SK-N-SH treated with all-trans-retinoic acid at 6 μM for 48 hours (cell line): Measurements from ENCODE around the gene ACCS.

Experiments
- ATAC-seq: fragments of 200-7000 bp; cut with Tn5 transposase; 3 replicates; pipeline ENCODE4 v1.9.1; 2020; ENCODE audit warnings: mild to moderate bottlenecking, moderate library complexity
- ARNTL ChIP-seq: fragments of 450-650 bp; formaldehyde crosslinking; IDR thresholded peaks from 2 replicates; pipeline ENCODE4 v1.5.0; 2020; ENCODE audit warnings: low read depth, mild to moderate bottlenecking, moderate library complexity, borderline replicate concordance
- BACH2 ChIP-seq: fragments of 250-450 bp; sonication (Bioruptor Pico); IDR thresholded peaks from 2 replicates; pipeline ENCODE4 v1.9.0; 2021; ENCODE audit warnings: mild to moderate bottlenecking, borderline replicate concordance
- CSDC2 ChIP-seq: fragments of 250-450 bp; sonication (Bioruptor Pico); IDR thresholded peaks from 2 replicates; pipeline ENCODE4 v1.5.0; 2020; ENCODE audit warnings: mild to moderate bottlenecking, moderate library complexity
- ESRRG ChIP-seq: fragments of 250-450 bp; sonication (Bioruptor Pico); IDR thresholded peaks from 2 replicates; pipeline ENCODE4 v1.6.1; 2021; ENCODE audit warnings: mild to moderate bottlenecking
- GLIS3 ChIP-seq: fragments of 250-450 bp; sonication (Bioruptor Pico); IDR thresholded peaks from 2 replicates; pipeline ENCODE4 v1.5.0; 2020; ENCODE audit warnings: mild to moderate bottlenecking, moderate library complexity
- ISL1 ChIP-seq: fragments of 250-450 bp; sonication (Bioruptor Pico); IDR thresholded peaks from 2 replicates; pipeline ENCODE4 v2.1.2; 2022; ENCODE audit warnings: mild to moderate bottlenecking, moderate library complexity
- OSR1 ChIP-seq: fragments of 250-450 bp; sonication (Bioruptor Pico); IDR thresholded peaks from 2 replicates; pipeline ENCODE4 v1.8.0; 2022; ENCODE audit warnings: moderate library complexity, mild to moderate bottlenecking, inconsistent platforms
- PPARA ChIP-seq: fragments of 250-450 bp; sonication (Bioruptor Pico); IDR thresholded peaks from 2 replicates; pipeline ENCODE4 v1.5.0; 2020; ENCODE audit warnings: mild to moderate bottlenecking, borderline replicate concordance
- RARB ChIP-seq: fragments of 250-450 bp; sonication (Bioruptor Pico); IDR thresholded peaks from 2 replicates; pipeline ENCODE4 v1.8.0; 2021; ENCODE audit warnings: mild to moderate bottlenecking, moderate library complexity
- SNAI2 ChIP-seq: fragments of 250-450 bp; sonication (Bioruptor Pico); IDR thresholded peaks from 2 replicates; pipeline ENCODE4 v1.5.0; 2020; ENCODE audit warnings: mild to moderate bottlenecking, moderate library complexity
- TCF4 ChIP-seq: fragments of 250-450 bp; sonication (Bioruptor Pico); IDR thresholded peaks from 2 replicates; pipeline ENCODE4 v1.8.0; 2021; ENCODE audit warnings: mild to moderate bottlenecking, moderate library complexity, borderline replicate concordance
- TOX ChIP-seq: fragments of 250-450 bp; sonication (Bioruptor Pico); IDR thresholded peaks from 2 replicates; pipeline ENCODE4 v1.8.0; 2021; ENCODE audit warnings: mild to moderate bottlenecking, moderate library complexity, borderline replicate concordance
- ZC3H10 ChIP-seq: fragments of 250-450 bp; sonication (Bioruptor Pico); IDR thresholded peaks from 2 replicates; pipeline ENCODE4 v1.5.1; 2021; ENCODE audit warnings: mild to moderate bottlenecking, moderate library complexity
- ZFP30 ChIP-seq: fragments of 450-650 bp; formaldehyde crosslinking; IDR thresholded peaks from 2 replicates; pipeline ENCODE4 v1.5.0; 2022; ENCODE audit warnings: mild to moderate bottlenecking, moderate library complexity
- ZNF565 ChIP-seq: fragments of 450-650 bp; formaldehyde crosslinking; conservative IDR thresholded peaks from 2 replicates; pipeline ENCODE4 v1.5.0; 2020; ENCODE audit warnings: low read depth, mild to moderate bottlenecking, moderate library complexity
- TF ChIP-seq, protein P1 (sequence below): fragments of 250-450 bp; sonication (Bioruptor Pico); IDR thresholded peaks from 2 replicates; pipeline ENCODE4 v1.8.0; 2020; ENCODE audit warnings: mild to moderate bottlenecking, moderate library complexity, borderline replicate concordance
- TF ChIP-seq, protein P2 (sequence below): fragments of 250-450 bp; sonication (Bioruptor Pico); IDR thresholded peaks from 2 replicates; pipeline ENCODE4 v1.5.1; 2021; ENCODE audit warnings: mild to moderate bottlenecking, moderate library complexity
- TF ChIP-seq, protein P3 (sequence below): fragments of 250-450 bp; sonication (Bioruptor Pico); IDR thresholded peaks from 2 replicates; pipeline ENCODE4 v1.5.1; 2020; ENCODE audit warnings: low read depth, mild to moderate bottlenecking, moderate library complexity
- TF ChIP-seq, protein P4 (sequence below): fragments of 250-450 bp; sonication (Bioruptor Pico); IDR thresholded peaks from 2 replicates; pipeline ENCODE4 v1.8.0; 2021; ENCODE audit warnings: low read depth, mild to moderate bottlenecking, moderate library complexity, borderline replicate concordance
- TF ChIP-seq, protein P5 (sequence below): fragments of 250-450 bp; sonication (Bioruptor Pico); IDR thresholded peaks from 2 replicates; pipeline ENCODE4 v1.5.0; 2020; ENCODE audit warnings: mild to moderate bottlenecking, moderate library complexity

Gene ACCS

DNA sequence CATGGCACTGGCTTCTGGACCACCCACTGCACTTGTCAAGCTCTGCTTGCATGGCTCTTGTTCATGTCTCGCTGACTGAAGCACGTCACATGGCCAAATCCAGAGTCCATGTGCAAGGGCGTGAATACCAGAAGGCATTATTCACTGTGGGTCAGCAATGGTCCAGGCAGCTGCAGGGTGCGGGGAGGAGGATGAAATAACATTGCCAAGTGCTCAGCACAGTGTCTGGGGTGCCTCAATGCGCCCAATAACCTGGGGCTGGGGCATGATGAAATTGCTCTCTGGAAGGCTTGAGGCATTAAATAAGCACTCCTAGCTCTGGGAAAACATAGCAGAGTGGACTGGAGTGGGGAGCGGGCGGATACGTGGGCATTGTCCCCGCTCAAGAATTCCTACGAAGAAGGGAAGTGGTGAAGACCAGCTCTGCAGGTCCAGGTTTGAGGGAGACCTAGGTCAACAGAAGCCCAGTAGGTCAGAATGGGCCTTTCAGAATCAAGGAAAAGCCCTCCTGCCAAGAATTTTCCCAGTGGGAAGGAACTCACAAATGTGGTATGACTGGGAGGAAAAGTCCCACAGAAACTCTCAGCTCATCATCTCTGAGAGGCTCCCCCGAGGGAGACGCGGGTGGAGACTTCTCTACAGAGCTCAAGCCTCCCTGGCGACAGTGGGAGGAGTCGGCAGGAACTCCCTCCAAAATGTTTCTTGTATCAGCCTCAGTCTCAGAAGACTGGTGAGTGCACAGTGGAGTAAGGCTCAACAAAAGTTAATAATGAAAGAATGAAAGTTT lies 33.6 kb upstream of the ACCS start (continued):
- TF ChIP-seq, protein P1, sequence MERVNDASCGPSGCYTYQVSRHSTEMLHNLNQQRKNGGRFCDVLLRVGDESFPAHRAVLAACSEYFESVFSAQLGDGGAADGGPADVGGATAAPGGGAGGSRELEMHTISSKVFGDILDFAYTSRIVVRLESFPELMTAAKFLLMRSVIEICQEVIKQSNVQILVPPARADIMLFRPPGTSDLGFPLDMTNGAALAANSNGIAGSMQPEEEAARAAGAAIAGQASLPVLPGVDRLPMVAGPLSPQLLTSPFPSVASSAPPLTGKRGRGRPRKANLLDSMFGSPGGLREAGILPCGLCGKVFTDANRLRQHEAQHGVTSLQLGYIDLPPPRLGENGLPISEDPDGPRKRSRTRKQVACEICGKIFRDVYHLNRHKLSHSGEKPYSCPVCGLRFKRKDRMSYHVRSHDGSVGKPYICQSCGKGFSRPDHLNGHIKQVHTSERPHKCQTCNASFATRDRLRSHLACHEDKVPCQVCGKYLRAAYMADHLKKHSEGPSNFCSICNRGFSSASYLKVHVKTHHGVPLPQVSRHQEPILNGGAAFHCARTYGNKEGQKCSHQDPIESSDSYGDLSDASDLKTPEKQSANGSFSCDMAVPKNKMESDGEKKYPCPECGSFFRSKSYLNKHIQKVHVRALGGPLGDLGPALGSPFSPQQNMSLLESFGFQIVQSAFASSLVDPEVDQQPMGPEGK (CRISPR knock-in tag), result no peak
- TF ChIP-seq, protein P2, sequence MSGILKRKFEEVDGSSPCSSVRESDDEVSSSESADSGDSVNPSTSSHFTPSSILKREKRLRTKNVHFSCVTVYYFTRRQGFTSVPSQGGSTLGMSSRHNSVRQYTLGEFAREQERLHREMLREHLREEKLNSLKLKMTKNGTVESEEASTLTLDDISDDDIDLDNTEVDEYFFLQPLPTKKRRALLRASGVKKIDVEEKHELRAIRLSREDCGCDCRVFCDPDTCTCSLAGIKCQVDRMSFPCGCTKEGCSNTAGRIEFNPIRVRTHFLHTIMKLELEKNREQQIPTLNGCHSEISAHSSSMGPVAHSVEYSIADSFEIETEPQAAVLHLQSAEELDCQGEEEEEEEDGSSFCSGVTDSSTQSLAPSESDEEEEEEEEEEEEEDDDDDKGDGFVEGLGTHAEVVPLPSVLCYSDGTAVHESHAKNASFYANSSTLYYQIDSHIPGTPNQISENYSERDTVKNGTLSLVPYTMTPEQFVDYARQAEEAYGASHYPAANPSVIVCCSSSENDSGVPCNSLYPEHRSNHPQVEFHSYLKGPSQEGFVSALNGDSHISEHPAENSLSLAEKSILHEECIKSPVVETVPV (CRISPR knock-in tag), result no peak
- no peak for TF ChIP-seq GLIS3 (CRISPR knock-in tag)
- no peak for TF ChIP-seq TOX (CRISPR knock-in tag)

DNA sequence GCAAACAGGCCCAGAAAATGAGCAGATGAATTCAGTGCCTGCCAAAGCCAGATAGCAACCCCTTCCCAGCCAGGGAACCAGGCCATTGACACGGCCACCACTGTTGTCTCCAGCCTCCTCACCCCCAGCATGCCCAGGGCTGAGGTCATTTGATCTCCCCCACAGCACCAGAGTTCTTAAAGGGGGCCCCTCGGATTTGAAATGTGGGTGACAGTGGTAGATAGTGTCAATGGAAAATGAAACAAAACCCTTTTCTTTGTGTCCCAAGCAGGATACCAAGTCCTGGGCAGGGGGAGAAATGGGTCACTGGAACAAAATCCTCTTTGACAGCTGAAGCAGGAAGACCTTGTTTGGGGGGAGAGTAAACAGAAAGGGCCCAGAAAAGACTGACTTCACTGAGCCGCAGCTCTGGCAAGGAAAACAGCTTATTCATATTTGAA lies 32.6 kb upstream of the ACCS start:
- ATAC-seq, result no peak
- TF ChIP-seq ARNTL (CRISPR knock-in tag) (no peak), TCF4 (no peak), ZFP30 (CRISPR knock-in tag) (no peak), PPARA (CRISPR knock-in tag) (no peak), TOX (CRISPR knock-in tag) (no peak), RARB (no peak), ISL1 (no peak), ESRRG (CRISPR knock-in tag) (no peak)
- TF ChIP-seq, protein P2 (CRISPR knock-in tag), result no peak
- TF ChIP-seq, protein P3, sequence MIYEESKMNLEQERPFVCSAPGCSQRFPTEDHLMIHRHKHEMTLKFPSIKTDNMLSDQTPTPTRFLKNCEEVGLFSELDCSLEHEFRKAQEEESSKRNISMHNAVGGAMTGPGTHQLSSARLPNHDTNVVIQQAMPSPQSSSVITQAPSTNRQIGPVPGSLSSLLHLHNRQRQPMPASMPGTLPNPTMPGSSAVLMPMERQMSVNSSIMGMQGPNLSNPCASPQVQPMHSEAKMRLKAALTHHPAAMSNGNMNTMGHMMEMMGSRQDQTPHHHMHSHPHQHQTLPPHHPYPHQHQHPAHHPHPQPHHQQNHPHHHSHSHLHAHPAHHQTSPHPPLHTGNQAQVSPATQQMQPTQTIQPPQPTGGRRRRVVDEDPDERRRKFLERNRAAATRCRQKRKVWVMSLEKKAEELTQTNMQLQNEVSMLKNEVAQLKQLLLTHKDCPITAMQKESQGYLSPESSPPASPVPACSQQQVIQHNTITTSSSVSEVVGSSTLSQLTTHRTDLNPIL (CRISPR knock-in tag), result no peak
- TF ChIP-seq, protein P4, sequence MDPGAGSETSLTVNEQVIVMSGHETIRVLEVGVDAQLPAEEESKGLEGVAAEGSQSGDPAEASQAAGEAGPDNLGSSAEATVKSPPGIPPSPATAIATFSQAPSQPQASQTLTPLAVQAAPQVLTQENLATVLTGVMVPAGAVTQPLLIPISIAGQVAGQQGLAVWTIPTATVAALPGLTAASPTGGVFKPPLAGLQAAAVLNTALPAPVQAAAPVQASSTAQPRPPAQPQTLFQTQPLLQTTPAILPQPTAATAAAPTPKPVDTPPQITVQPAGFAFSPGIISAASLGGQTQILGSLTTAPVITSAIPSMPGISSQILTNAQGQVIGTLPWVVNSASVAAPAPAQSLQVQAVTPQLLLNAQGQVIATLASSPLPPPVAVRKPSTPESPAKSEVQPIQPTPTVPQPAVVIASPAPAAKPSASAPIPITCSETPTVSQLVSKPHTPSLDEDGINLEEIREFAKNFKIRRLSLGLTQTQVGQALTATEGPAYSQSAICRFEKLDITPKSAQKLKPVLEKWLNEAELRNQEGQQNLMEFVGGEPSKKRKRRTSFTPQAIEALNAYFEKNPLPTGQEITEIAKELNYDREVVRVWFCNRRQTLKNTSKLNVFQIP (CRISPR knock-in tag), result no peak
- TF ChIP-seq, all 23 proteins: peak for 0

DNA sequence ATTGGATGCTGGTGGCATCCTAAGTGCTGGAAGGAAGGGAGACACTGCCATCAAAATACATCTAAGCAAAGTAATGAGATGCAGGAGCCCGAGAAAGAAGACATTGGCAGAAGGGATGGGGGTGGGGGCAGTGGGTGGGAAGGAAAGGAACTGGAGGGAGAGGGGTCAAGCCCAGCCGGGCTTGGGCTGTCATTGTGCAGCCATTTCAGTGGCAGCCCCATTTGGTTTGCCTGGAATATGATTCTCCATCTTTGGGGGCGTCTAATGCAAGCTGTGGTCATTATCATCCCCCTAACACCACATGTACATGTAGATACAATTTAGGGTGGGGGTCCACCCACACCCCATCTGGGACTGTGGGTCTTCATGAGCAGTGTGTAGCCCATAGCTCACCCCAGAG lies 32.2 kb upstream of the ACCS start:
- ATAC-seq, result no peak
- TF ChIP-seq CSDC2 (CRISPR knock-in tag) (no peak), ARNTL (CRISPR knock-in tag) (no peak), ESRRG (CRISPR knock-in tag) (no peak), ZC3H10 (CRISPR knock-in tag) (no peak), TCF4 (no peak)
- TF ChIP-seq, protein P4 (CRISPR knock-in tag), result no peak

DNA sequence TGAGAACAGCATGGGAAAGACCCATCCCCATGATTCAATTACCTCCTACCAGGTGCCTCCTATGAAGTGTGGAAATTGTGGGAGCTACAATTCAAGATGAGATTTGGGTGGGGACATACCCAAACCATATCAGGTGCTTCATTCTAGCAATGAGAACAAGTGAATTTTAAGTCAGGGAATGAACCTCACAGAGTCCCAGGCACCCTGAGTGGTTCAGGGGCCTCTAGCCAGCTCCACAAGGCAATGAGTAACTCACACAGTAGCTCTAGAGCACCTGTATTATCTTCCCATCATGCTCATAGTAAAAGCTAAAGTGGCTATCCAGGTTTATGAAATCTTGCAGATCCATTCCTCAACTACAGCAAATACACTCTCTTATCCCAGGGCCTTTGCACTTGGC lies 31.4 kb upstream of the ACCS start:
- TF ChIP-seq CSDC2 (CRISPR knock-in tag), result no peak
- no peak for TF ChIP-seq OSR1
- TF ChIP-seq SNAI2 (CRISPR knock-in tag), result no peak
- TF ChIP-seq, protein P3 (CRISPR knock-in tag), result no peak
- no peak for TF ChIP-seq BACH2 (CRISPR knock-in tag)
- TF ChIP-seq ZNF565 (CRISPR knock-in tag), result no peak
- TF ChIP-seq, protein P5, sequence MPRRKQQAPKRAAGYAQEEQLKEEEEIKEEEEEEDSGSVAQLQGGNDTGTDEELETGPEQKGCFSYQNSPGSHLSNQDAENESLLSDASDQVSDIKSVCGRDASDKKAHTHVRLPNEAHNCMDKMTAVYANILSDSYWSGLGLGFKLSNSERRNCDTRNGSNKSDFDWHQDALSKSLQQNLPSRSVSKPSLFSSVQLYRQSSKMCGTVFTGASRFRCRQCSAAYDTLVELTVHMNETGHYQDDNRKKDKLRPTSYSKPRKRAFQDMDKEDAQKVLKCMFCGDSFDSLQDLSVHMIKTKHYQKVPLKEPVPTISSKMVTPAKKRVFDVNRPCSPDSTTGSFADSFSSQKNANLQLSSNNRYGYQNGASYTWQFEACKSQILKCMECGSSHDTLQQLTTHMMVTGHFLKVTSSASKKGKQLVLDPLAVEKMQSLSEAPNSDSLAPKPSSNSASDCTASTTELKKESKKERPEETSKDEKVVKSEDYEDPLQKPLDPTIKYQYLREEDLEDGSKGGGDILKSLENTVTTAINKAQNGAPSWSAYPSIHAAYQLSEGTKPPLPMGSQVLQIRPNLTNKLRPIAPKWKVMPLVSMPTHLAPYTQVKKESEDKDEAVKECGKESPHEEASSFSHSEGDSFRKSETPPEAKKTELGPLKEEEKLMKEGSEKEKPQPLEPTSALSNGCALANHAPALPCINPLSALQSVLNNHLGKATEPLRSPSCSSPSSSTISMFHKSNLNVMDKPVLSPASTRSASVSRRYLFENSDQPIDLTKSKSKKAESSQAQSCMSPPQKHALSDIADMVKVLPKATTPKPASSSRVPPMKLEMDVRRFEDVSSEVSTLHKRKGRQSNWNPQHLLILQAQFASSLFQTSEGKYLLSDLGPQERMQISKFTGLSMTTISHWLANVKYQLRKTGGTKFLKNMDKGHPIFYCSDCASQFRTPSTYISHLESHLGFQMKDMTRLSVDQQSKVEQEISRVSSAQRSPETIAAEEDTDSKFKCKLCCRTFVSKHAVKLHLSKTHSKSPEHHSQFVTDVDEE, result no peak
- no peak for TF ChIP-seq GLIS3 (CRISPR knock-in tag)
- ATAC-seq, result no peak
